ENCODE results near the gene OCIAD2. TPM values are rescaled to one million over a fixed set of nuclear protein-coding genes. Genes with fewer than 3 reads are reported as not detected.

Gene OCIAD2
- total RNA-seq, 1 experiment from 2014 or later = 10.5 TPM

DNA sequence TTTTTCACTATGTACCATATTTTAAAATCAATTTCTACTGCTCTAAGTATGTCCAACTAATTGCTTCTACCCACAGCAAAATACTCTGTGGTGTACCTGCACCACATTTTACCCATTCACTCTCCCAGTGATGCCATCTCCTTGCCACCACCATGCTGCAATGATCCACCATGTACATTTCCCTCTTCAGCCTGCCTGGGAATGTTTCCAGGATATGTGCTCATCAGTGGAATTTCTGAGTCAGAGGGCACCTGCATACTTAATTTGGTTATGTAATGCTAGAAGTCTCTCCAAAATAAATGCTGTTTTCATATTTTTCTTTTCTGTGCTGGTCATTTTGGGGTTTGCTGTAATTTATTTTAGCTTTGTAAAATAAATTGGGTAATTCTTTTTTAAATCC, 33.2 kb upstream of the OCIAD2 start:
- H3K4me3 ChIP-seq (ENCODE audit: low read depth, low read length) = no peak overlapping the region
- H3K4me3 Mint-ChIP-seq (ENCODE audit: unreplicated experiment) = no peak overlapping the region
- H3K36me3 ChIP-seq (ENCODE audit: control insufficient read depth, insufficient read depth, low read length) = no peaks in the 10 kb centered on the region
- TF ChIP-seq, protein P1, sequence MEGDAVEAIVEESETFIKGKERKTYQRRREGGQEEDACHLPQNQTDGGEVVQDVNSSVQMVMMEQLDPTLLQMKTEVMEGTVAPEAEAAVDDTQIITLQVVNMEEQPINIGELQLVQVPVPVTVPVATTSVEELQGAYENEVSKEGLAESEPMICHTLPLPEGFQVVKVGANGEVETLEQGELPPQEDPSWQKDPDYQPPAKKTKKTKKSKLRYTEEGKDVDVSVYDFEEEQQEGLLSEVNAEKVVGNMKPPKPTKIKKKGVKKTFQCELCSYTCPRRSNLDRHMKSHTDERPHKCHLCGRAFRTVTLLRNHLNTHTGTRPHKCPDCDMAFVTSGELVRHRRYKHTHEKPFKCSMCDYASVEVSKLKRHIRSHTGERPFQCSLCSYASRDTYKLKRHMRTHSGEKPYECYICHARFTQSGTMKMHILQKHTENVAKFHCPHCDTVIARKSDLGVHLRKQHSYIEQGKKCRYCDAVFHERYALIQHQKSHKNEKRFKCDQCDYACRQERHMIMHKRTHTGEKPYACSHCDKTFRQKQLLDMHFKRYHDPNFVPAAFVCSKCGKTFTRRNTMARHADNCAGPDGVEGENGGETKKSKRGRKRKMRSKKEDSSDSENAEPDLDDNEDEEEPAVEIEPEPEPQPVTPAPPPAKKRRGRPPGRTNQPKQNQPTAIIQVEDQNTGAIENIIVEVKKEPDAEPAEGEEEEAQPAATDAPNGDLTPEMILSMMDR (IDR thresholded peaks at IDR 0.05; ENCODE audit: insufficient read depth in 1 of 2, low read depth in 1 of 2, low read length in 1 of 2, severe bottlenecking in 1 of 2, unreplicated experiment in 1 of 2) = no peak
- H3K27me3 Mint-ChIP-seq (ENCODE audit: insufficient read depth, unreplicated experiment) = no peaks in the 10 kb centered on the region
- intact Hi-C loops (cut with micrococcal nuclease; ENCODE audit: unreplicated experiment) = no loop called here
- no peaks in the 10 kb centered on the region for H3K4me1 ChIP-seq
- no peaks in the 10 kb centered on the region for H3K9me3 Mint-ChIP-seq (ENCODE audit: unreplicated experiment)
- H3K27ac Mint-ChIP-seq (ENCODE audit: unreplicated experiment) = no peak overlapping the region
- no TSS peak for BruUV-seq (replicated peaks)
- no peaks in the 10 kb centered on the region for H3K9me3 ChIP-seq
- ChIA-PET CTCF (no interaction called here), POLR2A (no interaction called here)
- H3K4me1 Mint-ChIP-seq (ENCODE audit: low read depth, unreplicated experiment) = peaks cover 7% of the 10 kb centered on the region
- DNase-seq = no peak
- H3K27me3 ChIP-seq (replicated peaks; ENCODE audit: control insufficient read depth, insufficient read depth, low read length) = no peaks in the 10 kb centered on the region
- no peaks in the 10 kb centered on the region for H3K36me3 Mint-ChIP-seq (ENCODE audit: insufficient read depth, unreplicated experiment)

DNA sequence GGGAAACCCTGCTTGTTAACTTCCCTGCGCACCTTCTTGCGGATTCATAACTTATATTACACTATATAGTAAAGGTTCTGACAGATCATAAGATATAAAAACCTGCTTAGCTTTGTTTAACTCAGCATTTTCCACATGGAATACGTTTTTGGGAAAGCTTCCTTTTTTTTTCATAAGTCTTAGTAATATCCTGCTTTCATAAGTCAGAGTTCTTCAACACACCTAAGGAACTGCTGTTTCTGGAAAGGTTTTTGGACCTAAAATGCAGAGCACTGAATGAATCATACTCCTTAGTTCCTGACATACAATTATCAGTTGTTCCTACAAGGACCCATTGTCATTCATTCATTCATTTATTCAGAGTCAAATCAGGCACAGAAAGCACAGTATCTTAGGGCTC, 32.3 kb upstream of the OCIAD2 start:
- ChIA-PET POLR2A (no interaction called here), CTCF (no interaction called here)
- Histone ChIP-seq H3K27me3 (replicated peaks; ENCODE audit: control insufficient read depth, insufficient read depth, low read length) (no peaks in the 10 kb centered on the region), H3K36me3 (ENCODE audit: control insufficient read depth, insufficient read depth, low read length) (no peaks in the 10 kb centered on the region), H3K4me3 (ENCODE audit: low read depth, low read length) (no peak overlapping the region), H3K9me3 (no peaks in the 10 kb centered on the region), H3K4me1 (no peaks in the 10 kb centered on the region)
- TF ChIP-seq, protein P1 (IDR thresholded peaks at IDR 0.05; ENCODE audit: insufficient read depth in 1 of 2, low read depth in 1 of 2, low read length in 1 of 2, severe bottlenecking in 1 of 2, unreplicated experiment in 1 of 2) = no peak
- no TSS peak for BruUV-seq (replicated peaks)
- Mint-ChIP-seq H3K27me3 (ENCODE audit: insufficient read depth, unreplicated experiment) (no peaks in the 10 kb centered on the region), H3K9me3 (ENCODE audit: unreplicated experiment) (no peaks in the 10 kb centered on the region), H3K4me1 (ENCODE audit: low read depth, unreplicated experiment) (no peaks in the 10 kb centered on the region), H3K27ac (ENCODE audit: unreplicated experiment) (no peak overlapping the region), H3K36me3 (ENCODE audit: insufficient read depth, unreplicated experiment) (no peaks in the 10 kb centered on the region), H3K4me3 (ENCODE audit: unreplicated experiment) (no peak overlapping the region)
- DNase-seq = no peak
- intact Hi-C loops (cut with micrococcal nuclease; ENCODE audit: unreplicated experiment) = no loop called here

DNA sequence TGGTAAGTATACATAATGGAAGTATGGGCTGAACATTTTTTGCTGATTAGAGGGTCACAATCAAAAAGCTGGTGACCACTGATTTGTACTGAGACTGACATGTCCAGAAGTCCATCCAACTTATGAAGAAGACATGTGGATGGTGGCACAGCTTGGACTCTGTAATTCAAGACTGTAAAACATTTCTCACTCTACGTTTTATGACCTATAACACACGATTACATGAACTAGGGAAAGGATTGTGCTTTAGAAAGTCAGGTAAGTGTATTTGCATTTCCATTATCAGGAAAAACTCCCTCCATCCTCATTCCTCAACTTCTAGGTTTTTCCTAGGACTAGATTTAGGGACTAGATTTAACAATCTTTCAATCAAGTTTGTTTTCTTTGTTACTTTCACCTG, 30.5 kb upstream of the OCIAD2 start:
- Mint-ChIP-seq H3K27me3 (ENCODE audit: insufficient read depth, unreplicated experiment) (no peaks in the 10 kb centered on the region), H3K4me1 (ENCODE audit: low read depth, unreplicated experiment) (no peaks in the 10 kb centered on the region), H3K9me3 (ENCODE audit: unreplicated experiment) (no peaks in the 10 kb centered on the region), H3K27ac (ENCODE audit: unreplicated experiment) (no peak overlapping the region), H3K4me3 (ENCODE audit: unreplicated experiment) (no peak overlapping the region), H3K36me3 (ENCODE audit: insufficient read depth, unreplicated experiment) (no peaks in the 10 kb centered on the region)
- DNase-seq = no peak
- TF ChIP-seq, protein P1 (IDR thresholded peaks at IDR 0.05; ENCODE audit: insufficient read depth in 1 of 2, low read depth in 1 of 2, low read length in 1 of 2, severe bottlenecking in 1 of 2, unreplicated experiment in 1 of 2) = no peak
- intact Hi-C loops (cut with micrococcal nuclease; ENCODE audit: unreplicated experiment) = no loop called here
- Histone ChIP-seq H3K4me3 (ENCODE audit: low read depth, low read length) (no peak overlapping the region), H3K36me3 (ENCODE audit: control insufficient read depth, insufficient read depth, low read length) (no peaks in the 10 kb centered on the region), H3K9me3 (no peaks in the 10 kb centered on the region), H3K4me1 (no peaks in the 10 kb centered on the region), H3K27me3 (replicated peaks; ENCODE audit: control insufficient read depth, insufficient read depth, low read length) (no peaks in the 10 kb centered on the region)
- no TSS peak for BruUV-seq (replicated peaks)
- ChIA-PET POLR2A (no interaction called here), CTCF (no interaction called here)
